NCI-H146 treated with DMSO at 0.1 percent for 48 hours (cell line): ENCODE measurements around the gene SAMD4A.

ENCODE experiments used
- DNase-seq: peaks from one replicate; lab custom pipeline; 2025; ENCODE audit not compliant: unreplicated experiment; lab: John Stamatoyannopoulos, UW

Gene SAMD4A, protein sequence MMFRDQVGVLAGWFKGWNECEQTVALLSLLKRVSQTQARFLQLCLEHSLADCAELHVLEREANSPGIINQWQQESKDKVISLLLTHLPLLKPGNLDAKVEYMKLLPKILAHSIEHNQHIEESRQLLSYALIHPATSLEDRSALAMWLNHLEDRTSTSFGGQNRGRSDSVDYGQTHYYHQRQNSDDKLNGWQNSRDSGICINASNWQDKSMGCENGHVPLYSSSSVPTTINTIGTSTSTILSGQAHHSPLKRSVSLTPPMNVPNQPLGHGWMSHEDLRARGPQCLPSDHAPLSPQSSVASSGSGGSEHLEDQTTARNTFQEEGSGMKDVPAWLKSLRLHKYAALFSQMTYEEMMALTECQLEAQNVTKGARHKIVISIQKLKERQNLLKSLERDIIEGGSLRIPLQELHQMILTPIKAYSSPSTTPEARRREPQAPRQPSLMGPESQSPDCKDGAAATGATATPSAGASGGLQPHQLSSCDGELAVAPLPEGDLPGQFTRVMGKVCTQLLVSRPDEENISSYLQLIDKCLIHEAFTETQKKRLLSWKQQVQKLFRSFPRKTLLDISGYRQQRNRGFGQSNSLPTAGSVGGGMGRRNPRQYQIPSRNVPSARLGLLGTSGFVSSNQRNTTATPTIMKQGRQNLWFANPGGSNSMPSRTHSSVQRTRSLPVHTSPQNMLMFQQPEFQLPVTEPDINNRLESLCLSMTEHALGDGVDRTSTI

DNA sequence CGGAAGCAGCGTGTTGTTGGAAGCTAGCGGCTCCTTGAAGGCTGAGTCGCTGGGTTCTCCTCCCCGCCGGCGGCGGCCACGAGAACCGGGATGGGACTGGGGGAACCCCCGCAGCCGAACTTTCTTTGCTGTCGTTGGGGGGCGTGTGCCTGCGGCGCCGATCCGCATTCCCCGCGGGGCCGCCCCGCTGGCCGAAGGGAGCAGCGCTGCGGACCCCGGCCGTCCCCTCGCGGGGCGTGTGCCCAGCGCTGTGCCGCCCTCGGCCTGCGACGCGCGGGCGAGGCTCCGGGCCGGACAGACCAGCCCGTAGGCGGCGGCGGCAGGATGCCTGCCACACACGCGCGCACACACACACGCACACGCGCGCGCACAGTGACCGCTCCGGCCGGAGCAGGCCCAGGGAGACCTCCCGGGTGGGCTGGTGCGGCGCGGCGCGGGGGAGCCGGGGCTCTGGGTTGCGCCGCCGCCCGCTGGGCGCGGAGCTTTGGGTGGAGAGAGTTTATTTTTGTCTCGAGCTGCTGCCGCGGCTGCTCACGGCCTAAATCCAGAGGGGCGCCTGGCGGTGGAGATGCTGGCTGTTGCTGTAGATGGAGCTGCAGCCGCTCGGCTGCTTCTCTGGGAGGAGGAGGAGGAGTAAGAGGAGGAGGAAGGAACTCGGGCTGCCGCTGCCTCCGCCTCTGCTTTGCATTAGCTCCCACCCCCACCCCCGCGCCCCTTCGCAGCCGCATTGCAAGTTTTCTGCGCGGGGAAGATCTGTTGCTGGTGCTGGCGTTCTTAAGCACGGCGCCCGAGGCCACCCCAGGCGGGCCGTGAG lies at the start of gene SAMD4A:
Gene SAMD4A, plus strand, starts transcription at position 719 of the 814 bp plus-strand sequence. CDS start 789 bp downstream, outside the sequence.
- DNase-seq = peak; percentile 9

DNA sequence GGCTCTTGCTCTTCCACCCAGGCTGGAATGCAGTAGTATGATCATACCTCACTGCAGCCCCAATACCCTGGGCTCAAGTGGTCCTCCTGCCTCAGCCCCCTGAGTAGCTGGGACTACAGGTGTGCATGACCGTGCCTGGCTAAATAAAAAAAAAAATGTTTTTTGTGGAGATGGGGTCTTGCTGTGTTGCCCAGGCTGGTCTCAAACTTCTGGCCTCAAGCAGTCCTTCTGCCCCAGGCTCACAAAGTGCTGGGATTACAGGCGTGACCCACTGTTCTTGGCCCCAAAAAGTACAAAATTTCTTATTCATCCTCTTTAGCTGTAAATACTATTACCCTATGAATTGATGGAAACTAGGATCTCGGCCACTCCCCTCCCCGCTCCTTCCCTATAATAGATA lies 42.5 kb upstream of the SAMD4A start:
- no peak for DNase-seq

DNA sequence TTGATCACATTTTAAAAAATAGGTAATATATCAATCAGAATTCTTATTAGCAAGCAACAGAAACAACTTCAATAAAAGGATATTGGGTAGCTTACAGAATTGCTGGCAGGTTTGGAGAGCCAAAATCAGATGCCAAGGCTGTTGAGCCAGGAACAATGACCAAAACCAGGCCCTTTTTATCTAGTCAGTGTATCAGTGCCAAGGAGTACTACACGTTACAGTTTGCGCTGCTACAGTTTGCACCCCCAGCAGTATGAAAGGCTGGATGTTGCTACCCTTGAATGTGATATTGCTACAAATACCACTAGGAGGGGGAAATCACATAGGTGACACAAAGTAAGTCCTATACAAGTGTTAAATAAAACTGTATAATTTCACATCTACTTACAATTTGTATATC lies 38.0 kb upstream of the SAMD4A start:
- no peak for DNase-seq

DNA sequence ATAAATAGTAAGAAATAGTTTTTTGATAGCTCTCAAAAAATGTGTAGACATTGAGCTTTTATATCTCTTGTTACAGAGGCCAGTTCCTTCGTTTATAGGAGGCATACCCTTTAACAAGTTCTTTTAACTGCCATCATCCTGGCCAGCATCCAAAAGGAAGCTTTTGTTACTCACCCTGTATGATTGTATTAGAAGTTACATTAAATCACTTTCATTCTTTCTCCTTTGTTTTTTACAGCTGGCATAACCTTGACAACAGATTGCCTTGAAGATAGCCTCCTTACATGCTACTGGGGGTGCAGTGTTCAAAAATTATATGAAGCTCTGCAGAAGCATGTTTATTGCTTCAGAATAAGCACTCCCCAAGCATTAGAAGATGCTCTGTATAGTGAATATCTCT lies 37.1 kb upstream of the SAMD4A start:
- DNase-seq = no peak

DNA sequence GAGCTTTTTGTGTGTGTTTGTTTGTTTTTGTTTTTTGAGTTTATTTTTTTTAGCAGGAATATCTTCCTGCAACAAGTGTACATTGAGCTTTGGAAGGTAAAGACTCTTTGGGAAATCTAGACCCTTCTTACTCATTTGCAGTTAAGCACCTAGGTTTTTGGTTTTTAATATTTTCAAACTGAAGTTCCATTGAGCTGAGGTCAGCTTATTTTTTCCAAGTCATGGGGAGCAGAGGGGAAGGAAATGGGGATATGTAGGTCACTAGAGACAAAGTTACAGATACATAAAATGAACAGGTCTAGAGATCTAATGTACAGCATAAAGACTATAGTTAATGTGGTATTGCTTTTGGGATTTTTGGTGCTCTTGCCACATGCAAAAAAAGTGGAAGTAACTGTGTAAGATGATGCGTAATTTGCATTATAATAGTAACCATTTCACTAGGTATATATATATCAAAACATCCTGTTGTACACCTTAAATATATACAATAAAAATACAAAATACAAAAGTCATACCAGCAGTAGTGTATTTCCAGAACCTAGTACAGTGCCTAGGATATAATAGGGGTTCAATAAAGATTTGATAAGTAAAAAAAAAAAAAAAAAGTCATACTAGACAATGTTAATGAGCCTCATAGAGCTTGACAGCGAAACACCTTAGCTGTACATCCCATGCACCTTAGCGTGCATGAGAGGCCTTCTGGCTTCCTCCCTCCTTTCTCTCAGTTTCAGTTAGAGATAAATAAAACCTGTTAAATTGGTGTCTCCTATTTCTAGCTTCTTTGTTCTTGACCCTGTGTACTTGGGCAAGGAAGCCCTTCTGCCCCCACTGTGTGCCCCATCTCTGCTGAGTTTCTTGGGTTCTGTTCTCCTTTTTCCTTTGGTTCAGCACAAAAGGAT lies 34.6 kb upstream of the SAMD4A start:
- DNase-seq = no peak

DNA sequence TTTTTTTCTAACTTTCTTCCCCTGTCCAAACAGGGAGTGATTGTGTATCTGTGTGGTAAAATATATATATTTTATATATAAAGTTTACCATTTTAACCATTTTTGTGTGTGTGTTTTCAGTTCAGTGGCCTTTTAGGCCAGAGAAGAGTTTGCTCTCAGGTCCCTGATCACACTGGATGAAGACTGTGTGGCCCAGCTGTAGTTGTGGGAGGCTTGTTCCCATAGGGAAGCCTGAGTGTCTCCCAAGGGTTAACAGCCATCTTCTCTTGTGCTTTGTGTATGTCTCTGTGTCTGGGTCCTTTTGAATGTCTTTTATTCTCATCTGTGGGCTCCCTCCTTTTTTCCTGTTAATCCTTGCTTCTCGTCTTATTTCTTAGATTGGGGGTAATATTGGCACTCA lies 33.8 kb upstream of the SAMD4A start:
- DNase-seq = no peak

DNA sequence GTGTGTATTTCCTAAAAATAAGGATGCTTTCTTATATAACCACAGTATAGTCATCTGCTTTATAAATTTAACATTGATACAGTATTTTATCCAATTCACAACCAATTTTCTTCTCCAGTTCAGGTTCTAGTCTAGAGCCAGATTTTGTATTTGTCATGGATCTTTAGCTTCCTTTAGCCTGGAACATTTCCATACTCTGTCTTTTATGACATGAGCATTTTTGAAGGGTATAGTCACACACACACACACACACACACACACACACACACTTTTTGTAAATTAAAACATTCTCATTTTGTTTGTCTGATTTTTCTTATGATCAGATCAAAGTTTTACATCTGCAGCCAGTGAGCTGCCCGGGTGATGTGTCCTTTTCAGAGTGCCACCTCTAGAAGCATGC lies 31.8 kb upstream of the SAMD4A start:
- no peak for DNase-seq

DNA sequence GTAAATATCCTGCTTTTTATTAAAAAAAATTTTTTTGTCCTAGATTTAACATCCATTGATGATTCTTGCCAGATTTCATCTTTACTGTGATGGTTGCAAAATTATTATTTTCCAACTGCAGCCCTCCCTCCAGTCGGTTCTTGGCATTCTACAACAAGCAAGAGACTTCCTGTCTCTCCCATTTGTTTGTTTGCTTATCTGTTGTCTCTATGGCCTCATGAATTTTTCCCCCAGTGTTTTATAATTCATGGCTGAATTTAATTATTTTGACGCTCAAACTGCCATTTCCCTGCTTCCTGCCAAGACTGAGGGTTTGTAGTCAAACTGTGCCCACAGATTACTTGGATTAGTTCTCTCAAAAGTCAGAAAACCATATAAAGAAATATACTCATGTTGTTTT lies 31.3 kb upstream of the SAMD4A start:
- no peak for DNase-seq

DNA sequence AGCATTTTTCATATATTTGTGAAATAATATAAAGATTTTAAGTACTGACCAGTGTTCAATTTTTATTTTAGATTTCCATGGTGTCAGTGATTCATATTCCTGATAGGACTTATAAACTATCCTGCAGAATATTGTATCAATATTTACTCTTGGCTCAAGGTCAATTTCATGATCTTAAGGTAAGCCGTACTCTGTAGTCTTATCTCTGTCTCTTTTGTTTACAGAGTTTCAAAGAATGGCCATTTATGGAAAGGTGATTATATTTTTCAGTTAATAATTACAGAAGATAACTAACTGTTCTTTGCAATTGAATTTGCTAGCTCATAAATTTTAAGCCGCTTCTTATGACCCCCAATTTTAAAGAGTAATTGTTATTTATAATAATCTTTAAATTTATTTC lies 29.3 kb upstream of the SAMD4A start:
- no peak for DNase-seq

DNA sequence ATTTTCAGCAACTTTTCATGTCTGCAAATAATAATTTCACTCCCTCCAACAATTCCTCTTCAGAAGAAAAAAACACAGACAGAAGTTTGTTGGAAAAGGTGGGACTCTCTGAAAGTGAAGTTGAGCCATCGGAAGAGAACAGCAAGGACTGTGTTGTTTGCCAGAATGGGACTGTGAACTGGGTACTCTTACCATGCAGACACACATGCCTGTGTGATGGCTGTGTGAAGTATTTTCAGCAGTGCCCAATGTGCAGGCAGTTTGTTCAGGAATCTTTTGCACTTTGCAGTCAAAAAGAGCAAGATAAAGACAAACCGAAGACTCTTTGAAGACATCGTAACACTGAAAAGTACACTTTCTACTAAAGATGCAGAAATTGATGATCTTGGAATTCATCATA lies 28.9 kb upstream of the SAMD4A start:
- DNase-seq = no peak

DNA sequence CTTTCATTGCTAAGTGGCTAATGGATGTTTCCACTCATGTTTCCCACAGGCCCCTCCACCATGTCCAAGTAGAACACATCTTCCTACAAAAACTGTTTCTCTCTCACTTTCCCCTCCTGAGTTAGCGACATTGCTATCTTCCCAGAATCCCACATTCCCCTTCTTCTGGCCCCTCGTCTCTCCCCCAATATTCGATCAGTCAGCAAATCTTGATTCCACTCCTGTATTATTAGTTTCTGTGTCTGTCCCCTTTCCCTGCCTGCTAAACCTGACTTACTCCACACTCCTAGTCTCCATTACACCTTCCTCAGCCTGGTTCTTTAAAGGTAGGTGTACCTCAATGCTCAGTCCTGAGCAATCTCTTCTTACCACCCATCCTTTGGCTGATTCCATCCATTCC lies 19.3 kb upstream of the SAMD4A start:
- DNase-seq = no peak

DNA sequence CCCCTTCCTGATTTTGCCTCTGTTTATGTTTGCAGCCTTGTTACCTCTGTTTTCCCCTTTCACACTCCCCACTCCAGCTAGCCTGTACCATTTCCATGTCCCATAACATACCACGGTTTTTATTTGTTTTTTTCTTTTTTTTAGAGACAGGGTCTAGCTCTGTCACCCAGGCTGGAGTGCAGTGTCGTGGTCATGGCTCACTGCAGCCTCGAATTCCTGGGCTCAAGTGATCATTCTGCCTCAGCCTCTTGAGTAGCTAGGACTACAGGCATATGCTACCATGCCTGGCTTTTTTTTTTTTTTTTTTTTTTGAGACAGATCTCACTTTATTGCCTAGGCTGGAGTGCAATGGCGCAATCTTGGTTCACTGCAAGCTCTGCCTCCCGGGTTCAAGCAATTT lies 18.4 kb upstream of the SAMD4A start:
- DNase-seq = no peak

DNA sequence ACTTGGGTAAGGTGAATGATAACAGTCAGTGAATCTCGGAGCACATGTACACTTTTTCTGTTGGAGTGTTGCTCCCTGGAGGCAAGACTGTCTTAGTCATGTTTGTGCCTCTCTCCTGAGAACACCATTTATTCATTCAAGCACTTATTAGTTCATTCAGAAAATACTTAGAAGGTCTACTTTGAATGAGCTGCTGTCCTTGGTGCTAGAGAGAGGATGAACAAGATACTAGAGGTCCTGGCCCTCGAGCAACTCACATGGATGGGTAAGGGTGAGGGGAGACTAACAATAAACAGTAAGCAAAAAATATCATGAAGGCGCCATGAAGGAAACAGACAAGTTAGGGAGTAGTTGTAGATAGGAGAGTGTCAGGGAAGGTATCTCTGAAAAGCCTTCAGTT lies 17.1 kb upstream of the SAMD4A start:
- DNase-seq = no peak

DNA sequence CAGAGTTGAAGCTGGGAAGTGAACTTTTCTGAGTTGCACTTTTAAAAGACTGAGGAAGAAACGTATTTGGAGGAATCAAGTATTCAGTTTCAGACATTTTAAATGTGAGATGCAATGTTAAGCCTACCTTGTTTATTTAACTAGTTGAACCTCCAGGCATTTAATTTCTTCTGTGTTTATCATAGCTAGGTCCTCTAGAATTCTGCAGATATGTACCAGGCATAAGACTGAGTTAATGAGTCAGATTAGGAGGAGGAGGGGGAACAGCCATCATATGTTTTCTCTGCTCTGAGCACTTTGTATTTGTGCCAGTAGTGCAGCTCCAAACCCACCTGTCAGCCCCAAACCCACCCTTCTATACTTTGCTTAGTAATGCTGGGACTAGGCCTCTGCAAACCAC lies 16.4 kb upstream of the SAMD4A start:
- DNase-seq = no peak

DNA sequence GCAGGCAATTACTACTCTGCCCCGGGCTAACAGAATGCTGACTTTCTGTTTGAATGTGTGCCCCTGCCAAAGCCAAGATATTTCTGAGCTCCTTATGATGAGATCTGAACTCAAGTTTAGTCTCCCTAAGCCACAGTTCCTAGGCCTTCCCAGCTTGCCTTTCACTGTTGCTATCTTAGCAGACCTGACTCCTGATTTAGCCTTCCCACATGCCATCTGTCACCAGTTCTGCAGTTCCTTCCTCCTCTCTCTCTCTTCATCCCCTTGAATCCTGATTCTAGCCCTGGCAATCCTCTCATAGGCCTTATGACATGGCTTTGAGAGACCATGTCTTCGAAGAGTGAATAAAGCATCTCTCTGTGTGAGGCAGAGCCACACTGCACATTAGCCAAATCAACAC lies 12.5 kb upstream of the SAMD4A start:
- DNase-seq = no peak

DNA sequence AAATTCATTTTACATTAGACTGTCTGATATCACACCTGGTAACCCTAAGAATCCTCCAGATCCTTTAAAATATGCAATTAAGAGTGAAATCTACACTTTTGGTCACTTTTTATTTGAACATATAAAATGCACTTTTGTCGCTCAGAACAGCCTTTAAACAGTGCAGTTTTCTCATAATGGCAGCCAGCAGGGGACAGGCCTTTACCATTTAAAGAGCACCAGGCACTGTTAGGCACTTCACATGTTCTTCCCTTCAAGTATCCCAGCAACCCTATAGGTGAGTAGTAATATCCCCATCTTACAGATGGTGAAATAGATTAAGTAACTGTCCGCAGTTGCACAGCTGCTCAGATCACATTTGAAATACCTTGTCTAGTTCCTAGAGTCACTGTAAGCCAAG lies 11.3 kb upstream of the SAMD4A start:
- DNase-seq = no peak

DNA sequence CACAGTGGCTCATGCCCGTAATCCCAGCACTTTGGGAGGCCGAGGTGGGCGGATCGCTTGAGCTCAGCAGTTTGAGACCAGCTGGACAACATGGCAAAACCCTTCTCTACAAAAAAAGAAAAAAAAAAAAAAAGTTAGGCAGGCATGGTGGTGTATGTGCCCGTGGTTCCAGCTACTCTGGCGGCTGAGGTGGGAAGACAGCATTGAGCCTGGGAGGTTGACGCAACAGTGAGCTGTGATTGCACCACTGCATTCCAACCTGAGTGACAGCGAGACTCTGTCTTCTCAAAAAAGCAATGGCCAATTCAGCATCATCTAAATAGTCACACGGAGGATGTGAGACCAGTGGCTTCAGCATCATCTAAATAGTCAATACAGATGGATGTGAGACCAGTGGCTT lies 10.4 kb upstream of the SAMD4A start:
- DNase-seq = no peak

DNA sequence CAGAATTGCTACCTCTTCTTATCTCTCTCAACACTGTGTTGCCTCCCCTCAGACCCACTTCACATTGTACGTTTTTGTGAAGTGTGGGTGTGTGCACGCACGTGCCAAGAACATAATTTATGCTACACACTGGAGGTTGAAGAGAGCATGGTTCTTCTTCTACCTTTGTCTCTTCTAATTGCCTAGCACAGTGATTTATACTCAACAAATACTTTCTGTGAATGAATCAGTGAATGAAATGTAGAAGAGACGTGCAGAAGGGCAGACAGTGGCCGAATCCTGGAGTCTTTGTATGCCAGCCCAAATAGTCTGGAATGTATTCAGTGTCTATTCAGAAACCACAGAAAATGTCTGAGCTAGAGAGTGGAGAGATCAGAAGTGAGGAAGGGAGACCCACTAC lies 4.6 kb upstream of the SAMD4A start:
- DNase-seq = no peak

DNA sequence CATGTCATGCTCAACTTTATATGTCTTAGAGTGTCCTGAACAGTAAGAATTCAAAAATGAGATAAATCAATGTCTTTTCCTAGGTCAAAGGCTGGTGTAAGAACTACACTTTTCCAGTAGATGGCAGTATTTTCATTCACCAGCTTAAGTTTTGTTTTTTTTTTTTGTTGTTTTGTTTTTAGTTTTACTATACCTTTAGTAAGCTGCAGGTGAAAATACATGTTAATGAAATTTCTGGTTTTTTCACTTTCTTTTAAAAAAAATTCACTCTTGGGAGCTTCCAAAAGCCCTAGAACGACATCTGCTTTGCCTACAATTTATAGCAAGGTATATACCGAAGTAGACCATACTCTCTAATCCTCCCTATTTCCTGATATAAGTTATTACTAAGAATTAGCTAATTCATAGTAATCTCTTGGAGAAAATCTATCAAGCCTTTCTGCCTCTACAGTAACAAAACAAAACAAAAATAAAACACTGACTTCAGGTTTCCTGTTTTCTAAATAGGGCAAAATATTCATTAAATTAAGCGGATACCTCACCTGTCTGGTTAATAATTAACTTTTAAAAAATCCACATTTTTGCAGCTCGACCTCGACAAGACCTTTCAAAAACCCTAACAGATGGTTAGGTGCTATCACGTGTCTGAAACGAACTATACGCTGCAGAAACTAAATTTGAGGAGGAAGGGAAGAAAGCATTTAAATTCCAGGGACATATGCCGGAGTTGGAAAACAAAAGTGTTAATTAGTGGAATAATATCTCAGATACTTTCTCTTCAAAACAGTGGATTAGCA lies 2.7 kb upstream of the SAMD4A start:
- peak; percentile 43 for DNase-seq
